M059J (cell line): ENCODE data around the gene ANP32B. TPM values are rescaled to one million over a fixed set of nuclear protein-coding genes. Genes with fewer than 3 reads are reported as not detected.

Source experiments
- total RNA-seq: library from RNA; depleted of rRNA; stranded (reverse); fragments of >200 nt; shearing (Covaris generic); gene quantifications from 2 replicates; pipeline ENCODE4 v1.2.3, GENCODE V29; 2014; rRNA removed

Gene ANP32B
- total RNA-seq, 1 experiment from 2014 or later, result 23.6 TPM

Other genes with a start within 250 kb of the ANP32B start
- gene FOXE1, start 130.1 kb upstream of the ANP32B start, total RNA-seq, result not detected in 2 replicates
- gene TRMO, start 60.8 kb upstream of the ANP32B start, total RNA-seq, result 17.3 and 18.4 TPM in 2 replicates
- not detected in 2 replicates for gene HEMGN, start 45.2 kb upstream of the ANP32B start, total RNA-seq
- 121 and 135 TPM in 2 replicates for gene NANS, start 73.4 kb downstream of the ANP32B start, total RNA-seq
- 59.0 and 78.0 TPM in 2 replicates for gene TRIM14, start 135.9 kb downstream of the ANP32B start, total RNA-seq
- gene CORO2A, start 209.3 kb downstream of the ANP32B start, total RNA-seq, result 3.6 and 4.3 TPM in 2 replicates